Esophagus squamous epithelium (tissue), 4 donors: ENCODE data around the gene CKAP2.
"Not testable (repeated sequence)": the region's sequence is repeated elsewhere in the genome, so short reads cannot be mapped to it uniquely, and the experiment has no call there.

Source experiments
- POLR2A ChIP-seq, 4 donors: fragments of 450-650 bp; IDR thresholded peaks; one replicate each; pipeline ENCODE4 v1.6.1; 2017; ENCODE audit warnings: antibody characterized with exemption in 4 of 4, mild to moderate bottlenecking in 4 of 4, moderate library complexity in 3 of 4
- TF ChIP-seq, protein P1 (sequence below), 6 experiments: fragments of 450-650 bp in 4 of 6; fragments of 200-600 bp in 2 of 6; sonication (generic) in 2 of 6; IDR thresholded peaks; one replicate each; pipeline ENCODE4 v1.5.1; 2016 to 2019; ENCODE audit warnings: antibody characterized with exemption in 6 of 6, mild to moderate bottlenecking in 4 of 6, moderate library complexity in 4 of 6

GRCh38 chr13:52513957-52514596 is 58.8 kb downstream of the CKAP2 start:
- not testable (repeated sequence) for TF ChIP-seq POLR2A (IDR thresholded peaks at IDR 0.05)
- TF ChIP-seq, protein P1, sequence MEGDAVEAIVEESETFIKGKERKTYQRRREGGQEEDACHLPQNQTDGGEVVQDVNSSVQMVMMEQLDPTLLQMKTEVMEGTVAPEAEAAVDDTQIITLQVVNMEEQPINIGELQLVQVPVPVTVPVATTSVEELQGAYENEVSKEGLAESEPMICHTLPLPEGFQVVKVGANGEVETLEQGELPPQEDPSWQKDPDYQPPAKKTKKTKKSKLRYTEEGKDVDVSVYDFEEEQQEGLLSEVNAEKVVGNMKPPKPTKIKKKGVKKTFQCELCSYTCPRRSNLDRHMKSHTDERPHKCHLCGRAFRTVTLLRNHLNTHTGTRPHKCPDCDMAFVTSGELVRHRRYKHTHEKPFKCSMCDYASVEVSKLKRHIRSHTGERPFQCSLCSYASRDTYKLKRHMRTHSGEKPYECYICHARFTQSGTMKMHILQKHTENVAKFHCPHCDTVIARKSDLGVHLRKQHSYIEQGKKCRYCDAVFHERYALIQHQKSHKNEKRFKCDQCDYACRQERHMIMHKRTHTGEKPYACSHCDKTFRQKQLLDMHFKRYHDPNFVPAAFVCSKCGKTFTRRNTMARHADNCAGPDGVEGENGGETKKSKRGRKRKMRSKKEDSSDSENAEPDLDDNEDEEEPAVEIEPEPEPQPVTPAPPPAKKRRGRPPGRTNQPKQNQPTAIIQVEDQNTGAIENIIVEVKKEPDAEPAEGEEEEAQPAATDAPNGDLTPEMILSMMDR (IDR thresholded peaks at IDR 0.05), result not testable (repeated sequence)
